Measurements from ENCODE around the gene KHDRBS2.

- no peak for TF ChIP-seq TARDBP (IDR thresholded peaks at IDR 0.05)
- TF ChIP-seq FOXM1 (IDR thresholded peaks at IDR 0.05; ENCODE audit: borderline replicate concordance) = no peak
- no peak for TF ChIP-seq SUZ12 (IDR thresholded peaks at IDR 0.05)
Measured at GRCh38 chr6:61640463-61640862, 645.6 kb downstream of the KHDRBS2 start.
